ENCODE data around the gene ABCG2.
A peak's percentile ranks its signal among the peaks of the same experiment; 100 is the strongest.

The ABCG2 gene

DNA sequence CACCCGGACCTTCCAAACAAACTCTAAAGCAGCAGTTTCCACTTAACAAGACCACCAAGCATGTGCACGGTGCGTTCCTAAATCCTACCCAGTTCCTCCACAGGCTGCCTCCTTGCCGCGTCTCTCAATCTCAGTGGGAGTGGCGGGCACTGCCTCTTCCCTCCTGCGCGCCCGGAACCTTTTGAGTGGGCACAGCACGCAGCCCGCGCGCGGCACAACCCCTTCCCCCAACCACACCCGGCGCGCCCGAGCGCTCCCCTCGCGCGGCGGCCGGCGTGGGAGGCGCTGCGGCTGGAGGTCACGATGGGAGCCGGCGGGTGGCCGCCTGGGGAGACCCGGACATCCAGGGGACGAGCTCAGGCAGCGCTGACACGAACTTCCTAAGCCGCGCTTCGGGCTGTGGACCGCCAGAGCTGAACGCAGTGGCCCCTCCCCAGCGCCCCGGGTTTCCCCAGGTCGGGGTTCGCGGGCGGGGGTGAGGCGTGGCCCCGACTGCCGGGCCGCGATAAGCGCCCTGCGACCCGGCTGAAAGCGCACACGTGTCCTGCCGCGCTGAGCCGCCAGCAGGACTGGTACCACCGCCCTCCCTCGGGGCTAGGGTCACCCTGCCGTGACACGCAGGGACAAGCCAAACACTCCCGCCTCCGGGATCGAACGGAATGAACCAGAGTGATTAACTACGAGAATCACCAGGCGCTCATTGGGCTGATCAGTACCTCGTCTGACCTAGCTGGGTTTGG lies at the start of gene ABCG2:
Gene ABCG2, minus strand, starts transcription at position 151 of the 740 bp plus-strand sequence. CDS start 18,644 bp downstream, outside the sequence.
- peak; percentile 12 for DNase-seq (ENCODE audit: low read depth)

GRCh38 chr4:88208156-88208555 lies 49.7 kb upstream of the ABCG2 start:
- no peak for DNase-seq (ENCODE audit: low read depth)

DNA sequence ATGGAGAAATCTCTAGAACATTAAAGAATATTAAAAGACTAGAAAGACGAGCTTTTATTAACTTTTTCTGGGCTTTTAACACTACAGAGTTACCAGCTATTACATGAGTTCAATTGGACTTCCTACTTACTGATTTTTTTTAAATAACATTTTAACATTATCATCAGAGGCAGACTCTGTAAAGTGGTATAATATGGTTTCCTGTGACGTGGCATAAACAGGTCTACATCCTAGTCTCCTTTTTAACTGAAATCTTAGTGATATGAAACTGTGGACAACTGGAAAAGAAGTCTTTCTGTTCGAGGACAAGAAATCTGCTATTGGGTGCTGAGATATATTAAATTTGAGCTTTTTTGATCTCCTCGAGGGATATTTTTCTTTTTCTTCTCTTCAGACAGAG lies 48.7 kb upstream of the ABCG2 start:
- no peak for DNase-seq (ENCODE audit: low read depth)

DNA sequence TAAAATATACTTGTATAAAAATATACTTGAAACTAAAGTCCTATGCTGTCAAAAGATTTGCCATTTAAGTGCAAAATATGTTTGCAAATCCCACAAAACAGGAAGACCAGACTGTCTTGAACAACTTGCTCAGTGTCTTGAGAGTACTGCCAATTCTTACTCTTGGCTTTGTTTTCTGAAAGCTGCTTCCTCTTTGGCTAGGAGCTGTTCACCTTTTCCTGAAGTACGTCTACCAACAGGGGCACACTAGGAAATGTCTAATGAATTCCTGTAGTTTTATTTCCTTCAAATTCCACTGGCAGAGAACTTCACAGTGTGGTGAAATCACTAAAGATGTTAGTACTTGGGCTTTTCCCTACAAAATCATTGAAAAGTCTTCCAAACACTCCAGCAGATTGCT lies 46.4 kb upstream of the ABCG2 start:
- no peak for DNase-seq (ENCODE audit: low read depth)

- DNase-seq (ENCODE audit: low read depth) = no peak
Observed at GRCh38 chr4:88202443-88202842, 44.0 kb upstream of the ABCG2 start.

DNA sequence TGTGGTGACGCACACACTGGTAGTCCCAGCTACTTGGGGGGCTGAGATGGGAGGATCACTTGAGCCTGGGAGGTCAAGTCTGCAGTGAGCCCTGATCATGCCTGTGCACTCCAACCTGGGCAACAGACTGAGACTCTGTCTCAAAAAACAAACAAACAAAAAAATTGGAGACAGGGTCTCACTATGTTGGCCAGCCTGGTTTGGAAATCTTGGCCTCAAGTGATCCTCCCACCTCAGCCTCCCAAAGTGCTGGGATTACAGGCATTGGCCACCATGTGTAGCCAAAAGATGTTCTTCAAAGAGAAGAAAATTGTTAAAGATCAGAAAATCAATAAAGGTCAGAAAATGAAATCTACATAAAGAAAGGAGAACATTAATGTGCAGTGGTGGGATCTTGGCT lies 41.7 kb upstream of the ABCG2 start:
- no peak for DNase-seq (ENCODE audit: low read depth)

GRCh38 chr4:88196523-88197185 lies 38.2 kb upstream of the ABCG2 start:
- no peak for DNase-seq (ENCODE audit: low read depth)

- no peak for DNase-seq (ENCODE audit: low read depth)
Observed at GRCh38 chr4:88196013-88196365, 37.5 kb upstream of the ABCG2 start.

GRCh38 chr4:88195328-88196012 lies 37.0 kb upstream of the ABCG2 start:
- DNase-seq (ENCODE audit: low read depth) = no peak

DNA sequence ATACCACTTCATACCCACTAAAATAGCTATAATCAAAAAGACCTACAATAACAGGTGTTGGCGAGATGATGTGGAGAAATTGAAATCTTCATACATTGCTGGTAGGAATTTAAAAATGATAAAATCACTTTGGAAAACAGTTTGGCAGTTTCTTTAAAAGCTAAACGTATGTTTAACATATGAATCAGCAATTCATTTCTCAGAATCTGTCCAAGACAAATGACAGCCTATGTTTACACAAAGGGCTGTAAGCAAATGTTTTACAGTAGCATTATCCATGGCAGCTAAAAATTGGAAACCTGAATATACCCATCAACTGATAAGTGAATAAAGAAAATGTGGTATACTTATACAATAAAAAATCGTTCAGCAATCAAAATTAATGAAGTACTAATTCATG lies 33.0 kb upstream of the ABCG2 start:
- DNase-seq (ENCODE audit: low read depth) = no peak

- DNase-seq (ENCODE audit: low read depth) = no peak
Observed at GRCh38 chr4:88189881-88190585, 31.6 kb upstream of the ABCG2 start.

DNA sequence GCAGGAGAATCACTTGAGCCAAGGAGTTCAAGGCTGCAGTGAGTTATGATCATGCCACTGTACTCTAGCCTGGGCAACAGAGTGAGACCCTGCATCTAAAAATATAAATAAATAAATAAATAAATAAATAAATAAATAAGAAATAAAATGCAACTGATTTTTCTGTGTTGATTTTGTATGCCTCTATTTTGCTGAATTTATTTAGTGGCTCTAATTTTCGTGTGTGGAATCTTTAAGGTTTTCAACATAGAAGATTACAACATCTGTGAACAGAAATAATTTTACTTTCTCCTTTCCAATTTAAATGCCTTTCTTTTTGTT lies 30.9 kb upstream of the ABCG2 start:
- DNase-seq (ENCODE audit: low read depth) = no peak

DNA sequence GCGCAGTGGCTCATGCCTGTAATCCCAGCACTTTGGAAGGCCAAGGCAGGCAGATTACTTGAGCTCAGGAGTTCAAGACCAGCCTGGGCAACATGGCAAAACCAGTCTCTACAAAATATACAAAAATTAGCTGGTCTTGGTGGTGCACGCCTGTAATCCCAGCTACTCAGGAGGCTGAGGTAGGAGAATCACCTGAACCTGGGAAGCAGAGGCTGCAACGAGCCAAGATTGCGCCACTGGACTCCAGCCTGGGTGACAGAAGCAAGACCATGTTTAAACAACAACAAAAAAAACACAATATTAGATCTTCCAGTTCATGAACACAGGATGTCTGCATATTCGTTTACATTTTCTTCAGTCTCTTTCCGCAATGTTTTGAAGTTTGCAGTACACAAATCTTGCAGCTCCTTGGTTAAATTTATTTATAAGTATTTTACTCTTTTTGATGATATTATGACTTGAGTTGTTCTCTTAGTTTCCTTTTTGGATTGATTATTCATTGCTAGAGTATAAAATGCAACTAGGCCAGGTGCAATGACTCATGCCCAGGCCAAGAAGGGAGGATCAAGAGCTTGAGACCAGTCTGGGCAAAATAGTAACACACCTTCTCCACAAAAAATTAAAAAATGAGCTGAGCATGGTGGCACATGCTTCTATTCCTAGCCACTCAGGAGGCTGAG lies 30.4 kb upstream of the ABCG2 start:
- DNase-seq (ENCODE audit: low read depth) = no peak

GRCh38 chr4:88187766-88188165 lies 29.3 kb upstream of the ABCG2 start:
- no peak for DNase-seq (ENCODE audit: low read depth)

GRCh38 chr4:88185906-88186305 lies 27.5 kb upstream of the ABCG2 start:
- DNase-seq (ENCODE audit: low read depth) = no peak

GRCh38 chr4:88179261-88179660 lies 20.8 kb upstream of the ABCG2 start:
- no peak for DNase-seq (ENCODE audit: low read depth)

GRCh38 chr4:88178626-88179231 lies 20.3 kb upstream of the ABCG2 start:
- DNase-seq (ENCODE audit: low read depth) = no peak

- no peak for DNase-seq (ENCODE audit: low read depth)
Observed at GRCh38 chr4:88177983-88178625, 19.7 kb upstream of the ABCG2 start.

DNA sequence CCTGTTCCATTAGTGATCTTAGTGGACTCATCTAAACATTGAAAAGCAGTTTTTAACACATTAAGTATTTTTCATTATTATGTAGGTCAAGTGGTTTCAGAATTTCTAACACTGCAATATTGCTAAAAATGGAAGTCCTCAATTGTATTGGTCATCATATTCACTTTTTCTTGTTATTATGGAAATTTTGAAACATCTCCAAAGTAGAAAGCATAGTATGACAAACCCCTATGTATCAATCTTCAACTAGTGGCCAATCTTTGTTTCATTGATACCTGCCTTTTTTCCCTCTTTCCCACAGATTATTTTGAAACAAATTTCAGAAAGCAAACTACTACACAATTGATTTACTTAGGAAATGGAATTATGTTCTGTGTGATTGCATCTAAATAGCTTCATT lies 14.5 kb upstream of the ABCG2 start:
- no peak for DNase-seq (ENCODE audit: low read depth)

DNA sequence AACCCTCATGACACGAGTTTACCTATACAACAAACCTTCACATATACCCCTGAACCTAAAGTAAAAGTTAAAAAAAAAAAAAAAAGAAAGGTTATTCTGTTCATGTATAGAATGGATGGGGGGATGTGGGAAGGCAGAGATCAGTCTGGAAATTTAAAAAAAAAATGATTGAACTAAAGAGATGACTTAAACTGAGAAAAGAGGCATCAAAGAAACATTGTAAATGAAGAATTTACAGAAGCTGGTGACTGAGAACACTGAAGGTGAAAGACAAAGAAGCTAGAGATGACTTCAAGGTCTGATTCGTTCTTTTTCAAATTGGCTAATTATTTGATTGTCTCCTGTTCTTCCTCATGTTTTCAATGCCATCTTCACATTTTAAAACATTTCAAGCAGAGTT lies 12.8 kb upstream of the ABCG2 start:
- no peak for DNase-seq (ENCODE audit: low read depth)

DNA sequence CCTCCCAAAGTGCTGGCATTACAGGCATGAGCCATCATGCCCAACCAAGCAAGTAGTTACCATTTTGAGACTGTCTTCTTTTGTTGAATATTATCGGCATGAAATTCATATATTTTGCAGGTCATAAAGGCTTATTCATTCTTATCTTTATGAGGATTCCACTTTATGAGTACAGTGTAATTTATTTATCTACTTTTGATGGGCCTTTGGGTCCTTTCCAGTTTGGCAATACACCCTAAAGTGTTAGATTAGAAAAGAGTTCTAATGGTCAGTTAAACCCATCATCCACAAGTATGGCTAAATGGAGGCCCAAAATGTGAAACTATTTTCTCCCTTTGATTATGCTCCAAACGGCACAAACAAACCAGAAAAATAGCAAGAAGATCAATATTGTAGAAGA lies 10.9 kb upstream of the ABCG2 start:
- no peak for DNase-seq (ENCODE audit: low read depth)

All from T-helper 22 cell (primary cell).